ENCODE results near the gene GPATCH8. TPM values are rescaled to one million over a fixed set of nuclear protein-coding genes. Genes with fewer than 3 reads are reported as not detected.
A peak's percentile ranks its signal among the peaks of the same experiment; 100 is the strongest.
"Not testable (repeated sequence)": the region's sequence is repeated elsewhere in the genome, so short reads cannot be mapped to it uniquely, and the experiment has no call there.

The GPATCH8 gene
- total RNA-seq, result 23.8 TPM
- long read RNA-seq, full-length matches to known transcripts, result 12 of 30 reads
- long read RNA-seq, partial matches to known transcripts, result 2 of 30 reads
- long read RNA-seq, other reads (novel, unspliced or antisense), result 16 of 30 reads

DNA sequence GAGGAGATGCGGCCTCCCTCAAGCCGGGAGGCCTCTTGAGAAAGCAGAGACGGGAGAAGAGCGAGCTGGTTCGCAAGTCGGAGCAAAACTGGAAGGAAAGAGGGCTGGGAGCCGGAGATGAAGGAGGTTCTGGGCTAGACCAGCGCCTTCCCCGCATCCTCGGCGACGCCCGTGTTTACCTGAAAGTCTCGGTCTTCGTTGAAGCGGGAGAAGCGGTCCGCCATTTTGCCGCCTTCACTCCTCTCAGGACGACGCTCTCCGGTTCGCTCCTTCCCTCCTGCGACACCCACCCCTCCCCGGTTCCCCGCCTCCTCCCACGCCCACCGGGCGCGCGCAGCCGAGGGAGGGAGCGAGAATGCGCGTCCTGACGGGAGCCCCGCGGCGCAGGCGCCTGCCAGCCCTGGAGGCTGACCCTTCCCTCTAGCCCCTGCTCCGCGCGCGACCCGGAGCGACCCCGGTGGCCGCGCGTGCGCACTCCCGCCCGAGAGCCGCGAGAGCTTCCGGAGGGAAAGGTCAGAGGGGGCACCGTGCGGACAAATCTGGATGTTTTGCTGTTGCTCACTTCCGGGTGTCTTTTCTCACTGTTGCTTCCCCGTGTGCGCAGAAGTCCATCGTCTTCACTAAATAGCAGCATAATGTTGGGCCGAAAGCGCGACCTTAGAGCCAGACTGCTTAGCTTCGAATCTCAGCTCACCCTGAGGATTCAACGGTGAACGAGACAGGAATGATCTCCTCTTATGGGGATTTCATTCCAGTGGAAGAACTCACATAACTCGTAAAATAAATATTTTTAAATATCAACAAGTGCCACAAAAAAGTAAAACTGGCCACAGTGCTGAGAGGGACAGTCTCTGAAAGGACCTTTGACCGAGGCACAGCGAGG is at the start of gene GPATCH8:
Gene GPATCH8, minus strand, starts transcription at position 260 of the 883 bp plus-strand sequence. Its CDS starts 36 bp downstream, at position 224.
- intact Hi-C loops (cut with DNase I), result loop anchor here (5.0 to 10.0 kb wide), 2 partner anchors 36 to 289 kb away; partner anchors contain the start of gene UBTF
- DNase-seq (ENCODE audit: low spot score), result peak; percentile 94

GRCh38 chr17:44552361-44552760 is 49.2 kb upstream of the GPATCH8 start:
- no peak for DNase-seq (ENCODE audit: low spot score)
- intact Hi-C loops (cut with DNase I), result no loop called here

DNA sequence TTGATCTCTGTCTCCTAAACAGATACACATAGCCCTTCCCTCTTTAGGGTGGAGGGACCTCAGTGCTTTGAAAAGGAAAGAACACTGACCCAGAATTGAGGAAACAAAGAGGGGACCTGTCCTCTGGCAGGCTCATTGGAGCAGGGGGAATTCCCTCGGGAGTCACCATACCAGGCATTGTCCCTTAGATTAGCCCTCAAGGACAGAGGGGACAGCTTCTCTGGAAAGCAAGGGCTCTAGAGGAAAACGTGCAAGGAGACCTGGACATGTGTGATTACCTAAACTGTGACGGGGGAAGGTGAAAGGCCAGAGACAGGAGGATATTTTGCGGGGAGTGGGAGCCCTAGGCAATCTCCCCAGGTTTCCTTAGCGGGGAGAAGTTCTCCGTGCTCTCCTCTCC is 46.5 kb upstream of the GPATCH8 start:
- no peak for DNase-seq (ENCODE audit: low spot score)
- intact Hi-C loops (cut with DNase I), result no loop called here

- no peak for DNase-seq (ENCODE audit: low spot score)
- intact Hi-C loops (cut with DNase I), result no loop called here
These were observed 45.4 kb upstream of the GPATCH8 start for GRCh38 chr17:44548376-44549230.

GRCh38 chr17:44547625-44548267 is 44.5 kb upstream of the GPATCH8 start:
- intact Hi-C loops (cut with DNase I), result no loop called here
- DNase-seq (ENCODE audit: low spot score), result no peak

DNA sequence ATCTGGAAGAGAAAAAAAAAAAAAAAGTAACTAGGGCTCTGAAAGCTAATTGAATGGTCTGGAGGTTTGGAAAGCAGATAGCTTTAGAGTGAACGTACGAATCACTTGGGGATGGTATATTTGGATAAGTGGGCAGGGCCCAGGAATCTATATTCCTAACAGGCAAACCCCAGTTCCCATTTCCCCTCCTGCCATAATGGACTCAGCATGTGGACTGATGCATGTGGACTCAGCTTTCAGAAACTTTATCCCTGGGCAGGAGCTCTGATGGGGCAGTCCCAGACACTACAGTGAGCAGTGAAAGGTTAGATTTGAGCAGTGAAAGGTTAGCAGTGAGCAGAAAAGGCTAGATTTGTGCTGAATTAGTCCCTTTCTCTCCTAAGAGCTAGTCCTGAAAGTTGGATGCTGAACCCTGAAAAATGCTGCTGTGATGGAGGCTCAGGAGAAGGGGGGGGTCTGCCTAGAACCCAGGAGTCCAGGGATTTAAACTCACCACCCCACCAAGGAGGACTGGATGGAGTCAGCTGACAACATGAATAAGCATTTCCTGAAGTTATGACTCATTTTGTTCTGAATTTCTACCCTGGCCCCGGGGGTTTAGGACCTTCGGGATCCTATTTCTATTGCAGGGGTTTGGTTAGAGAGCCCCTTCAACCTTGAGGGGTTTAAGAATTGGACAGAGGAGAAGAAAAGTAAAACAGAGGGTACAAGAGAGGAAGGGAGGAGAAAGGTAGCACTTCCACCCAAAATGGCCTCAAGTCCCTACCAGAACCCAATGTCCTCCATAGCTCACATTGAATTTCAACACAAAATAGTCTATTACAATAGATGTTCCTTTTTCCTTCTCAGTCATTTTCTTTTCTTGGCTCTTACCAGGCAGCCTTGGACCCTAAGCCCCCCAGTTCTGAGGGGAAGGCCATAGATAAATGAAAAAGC is 43.7 kb upstream of the GPATCH8 start:
- no peak for DNase-seq (ENCODE audit: low spot score)
- intact Hi-C loops (cut with DNase I), result no loop called here

DNA sequence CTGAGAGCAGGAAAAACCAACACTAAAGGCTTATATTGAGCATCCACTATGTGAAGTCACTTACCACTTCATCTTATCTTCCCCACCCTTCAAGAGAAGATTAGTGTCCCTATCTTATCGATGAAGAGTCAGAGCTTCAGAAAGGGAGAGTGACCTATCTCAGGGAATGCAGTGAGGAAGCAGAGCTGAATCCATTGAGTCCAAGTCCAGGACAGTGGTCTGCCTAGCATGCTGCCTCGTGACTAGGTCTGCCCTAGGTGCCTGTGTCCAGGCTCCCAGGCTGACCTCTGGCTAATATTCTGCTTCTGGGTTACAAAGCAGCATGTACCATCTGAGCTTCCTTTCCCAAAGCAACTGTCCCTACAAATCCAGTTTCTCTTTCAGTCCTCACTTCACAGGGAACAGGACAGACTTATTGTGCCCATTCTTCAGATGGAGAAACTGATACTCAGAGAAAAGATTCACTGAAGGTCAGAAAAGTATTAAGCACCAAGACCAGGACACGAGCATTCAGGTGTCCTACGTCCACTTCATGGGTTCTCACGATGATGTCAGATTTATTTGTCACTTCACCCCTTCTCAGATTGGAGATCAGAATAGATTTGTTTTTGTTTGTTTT is 40.8 kb upstream of the GPATCH8 start:
- no peak for DNase-seq (ENCODE audit: low spot score)
- intact Hi-C loops (cut with DNase I), result no loop called here

- DNase-seq (ENCODE audit: low spot score), result no peak
- intact Hi-C loops (cut with DNase I), result no loop called here
These were observed 40.2 kb upstream of the GPATCH8 start for GRCh38 chr17:44543213-44543904.

- DNase-seq (ENCODE audit: low spot score), result no peak
- intact Hi-C loops (cut with DNase I), result no loop called here
These were observed 38.8 kb upstream of the GPATCH8 start for GRCh38 chr17:44541884-44542581.

DNA sequence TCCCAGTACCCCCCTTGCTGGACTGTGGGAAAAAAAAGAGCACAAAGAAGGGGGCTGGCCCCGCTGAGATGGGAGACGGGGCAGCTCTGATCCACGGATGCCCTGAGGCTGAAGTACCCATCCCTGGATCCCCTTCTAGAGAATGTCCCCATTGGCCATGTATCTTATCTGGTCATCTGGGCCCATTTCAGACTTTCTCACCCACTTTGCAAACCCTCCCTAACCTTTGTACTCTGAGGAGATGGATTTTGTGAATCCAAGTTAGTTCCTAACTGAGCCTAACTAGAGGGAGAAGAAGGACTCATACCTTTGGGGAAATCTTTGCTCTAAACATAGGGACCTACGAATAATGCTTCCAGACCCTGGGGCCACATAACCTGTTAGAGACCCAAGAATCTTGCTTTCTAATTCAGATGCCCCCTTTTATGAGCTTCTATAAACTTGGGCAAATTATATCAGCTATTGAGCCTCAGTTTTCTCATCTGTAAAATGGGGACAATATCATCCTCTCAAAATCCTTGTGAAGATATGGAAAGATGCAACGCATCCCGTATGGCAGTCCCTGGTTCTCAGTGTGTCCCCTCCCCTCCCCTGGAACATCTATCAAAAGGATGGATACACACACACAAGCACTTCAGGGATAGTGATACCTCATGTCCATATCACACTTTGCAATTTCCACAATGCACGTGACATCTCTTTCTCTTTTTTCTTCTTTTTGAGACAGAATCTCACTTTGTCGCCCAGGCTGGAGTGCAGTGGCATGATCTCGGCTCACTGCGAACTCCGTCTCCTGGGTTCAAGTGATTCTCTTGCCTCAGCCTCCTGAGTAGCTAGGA is 37.3 kb upstream of the GPATCH8 start:
- intact Hi-C loops (cut with DNase I), result no loop called here

DNA sequence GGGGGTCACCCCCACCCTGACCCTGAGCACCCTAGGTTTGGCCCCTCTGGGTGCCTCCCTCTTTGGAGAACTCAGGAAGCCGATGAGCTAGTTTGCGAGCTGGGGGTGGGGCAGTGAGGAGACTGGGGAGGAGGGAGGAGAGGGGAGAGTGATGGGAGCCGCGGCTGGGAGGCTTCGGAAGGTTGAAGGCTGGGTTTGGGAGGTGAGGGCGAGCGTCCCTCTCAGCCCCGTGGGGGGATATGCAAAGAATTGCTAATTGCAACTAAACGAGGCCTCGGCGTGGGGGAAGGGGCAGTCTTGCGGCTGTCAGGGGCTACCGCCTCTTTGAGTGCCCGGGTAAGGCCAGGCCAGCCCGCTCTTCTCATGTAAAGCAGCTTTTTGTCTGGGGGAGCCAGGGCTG is 36.5 kb upstream of the GPATCH8 start:
- intact Hi-C loops (cut with DNase I), result loop anchor here (10.0 kb wide), 1 partner anchor 135 kb away; no protein-coding TSS in a partner anchor
- no peak for DNase-seq (ENCODE audit: low spot score)

More for the DNA sequence above, 37.3 kb upstream of the GPATCH8 start:
- no peak for DNase-seq (ENCODE audit: low spot score)

DNA sequence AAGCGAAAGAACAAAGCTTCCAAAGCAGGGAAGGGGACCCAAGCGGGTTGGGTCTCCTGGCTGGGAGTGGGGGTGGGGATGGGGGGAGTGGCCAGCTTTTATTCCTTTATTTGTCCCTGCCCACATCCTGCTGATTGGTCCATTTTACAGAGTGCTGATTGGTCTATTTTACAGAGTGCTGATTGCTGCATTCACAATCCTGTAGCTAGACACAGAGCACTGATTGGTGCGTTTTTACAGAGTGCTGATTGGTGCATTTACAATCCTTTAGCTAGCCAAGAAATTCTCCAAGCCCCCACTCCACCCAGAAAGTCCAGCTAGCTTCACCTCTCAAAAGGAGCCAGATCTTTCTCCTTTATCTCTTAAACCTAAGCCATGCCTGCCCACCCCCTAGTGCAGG is 34.7 kb upstream of the GPATCH8 start:
- intact Hi-C loops (cut with DNase I), result loop anchor here (10.0 kb wide), 1 partner anchor 137 kb away; no protein-coding TSS in a partner anchor
- not testable (repeated sequence) for DNase-seq (ENCODE audit: low spot score)

DNA sequence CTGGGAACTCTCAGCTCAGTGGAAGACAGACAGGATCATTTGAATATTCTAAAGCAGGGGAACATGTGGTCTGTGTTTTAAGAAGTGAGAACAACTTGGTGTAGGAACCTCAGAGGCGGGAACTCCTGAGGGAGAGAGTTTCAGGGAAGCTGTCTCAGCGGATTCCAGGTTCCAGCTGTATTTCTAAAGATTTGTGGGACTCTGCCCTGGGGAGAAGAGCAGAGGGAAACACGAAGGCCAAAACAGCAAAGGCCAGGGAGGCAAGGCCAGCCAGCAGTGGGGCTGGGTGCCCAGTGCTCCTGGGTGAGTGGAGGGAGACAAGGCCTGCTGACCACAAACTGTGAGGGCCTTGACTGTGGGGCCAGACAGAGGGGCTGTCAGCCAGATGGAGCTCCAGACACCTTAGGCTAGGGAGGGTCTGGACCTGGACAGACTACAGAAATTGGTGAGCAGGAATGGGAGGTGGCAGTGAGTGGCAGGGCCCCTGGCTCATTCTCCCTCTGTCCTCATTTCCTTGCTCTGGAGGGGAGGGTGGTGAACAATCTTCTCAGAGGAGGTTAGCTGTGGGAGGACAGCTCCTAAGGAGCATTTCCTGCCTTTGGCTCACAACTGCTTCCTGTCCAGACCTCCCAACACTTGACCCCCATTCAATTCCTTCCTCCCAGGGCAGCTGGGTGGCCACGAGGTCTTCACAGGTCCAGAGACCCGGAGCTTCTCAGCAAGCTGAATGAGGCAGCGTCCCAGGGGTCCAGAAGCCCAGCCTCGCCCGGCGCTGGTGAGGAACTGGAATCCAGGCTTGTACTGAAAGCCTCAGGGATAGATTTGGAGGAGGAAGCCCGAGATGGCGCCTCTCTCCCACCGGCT is 33.1 kb upstream of the GPATCH8 start:
- DNase-seq (ENCODE audit: low spot score), result no peak

DNA sequence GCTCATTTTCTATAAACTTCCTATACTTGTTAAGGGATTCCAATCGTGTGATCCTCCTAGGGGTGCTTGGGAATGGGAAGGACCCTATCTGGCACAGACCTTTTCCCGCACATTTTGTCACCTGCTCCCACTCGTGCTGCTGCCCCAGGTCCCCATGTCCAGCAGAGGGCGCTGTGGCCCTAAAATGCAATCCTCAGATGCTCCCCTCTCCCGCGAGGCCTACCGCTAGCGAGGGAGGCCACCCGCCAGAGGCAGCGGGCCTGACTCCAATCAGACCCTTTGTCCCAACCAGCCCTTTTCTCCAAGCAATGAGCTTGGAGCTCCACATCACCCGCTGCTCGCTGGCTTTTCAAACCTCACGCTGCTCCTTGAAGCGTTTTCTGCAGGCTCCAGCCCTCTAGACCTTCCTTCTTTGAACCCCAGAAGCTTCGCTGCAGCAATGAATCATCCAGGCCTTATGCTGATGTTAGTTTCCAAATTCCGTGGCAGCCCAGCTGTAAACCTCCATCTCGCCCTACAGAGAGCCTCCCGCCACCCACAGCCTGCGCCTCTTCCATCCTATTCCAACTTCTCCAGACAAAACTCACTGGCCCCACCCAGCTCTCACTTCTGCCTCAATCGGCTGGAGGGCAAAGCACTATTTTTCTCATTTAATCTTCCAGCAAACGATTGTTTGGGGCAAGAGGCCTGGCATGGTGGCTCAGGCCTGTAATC is 30.5 kb upstream of the GPATCH8 start:
- peak; percentile 91 for DNase-seq (ENCODE audit: low spot score)
- intact Hi-C loops (cut with DNase I), result loop anchor here (2.0 to 10.0 kb wide), 2 partner anchors 101 to 141 kb away; no protein-coding TSS in a partner anchor

More for the DNA sequence above, 33.1 kb upstream of the GPATCH8 start:
- intact Hi-C loops (cut with DNase I), result loop anchor here (10.0 kb wide), 1 partner anchor 138 kb away; no protein-coding TSS in a partner anchor

Data from cardiac septum (tissue), 1 donor.